ENCODE results near the gene PSAP. TPM values are rescaled to one million over a fixed set of nuclear protein-coding genes. Genes with fewer than 3 reads are reported as not detected.

The PSAP gene
- total RNA-seq, 1 donor from 2014 or later, result 210 TPM

DNA sequence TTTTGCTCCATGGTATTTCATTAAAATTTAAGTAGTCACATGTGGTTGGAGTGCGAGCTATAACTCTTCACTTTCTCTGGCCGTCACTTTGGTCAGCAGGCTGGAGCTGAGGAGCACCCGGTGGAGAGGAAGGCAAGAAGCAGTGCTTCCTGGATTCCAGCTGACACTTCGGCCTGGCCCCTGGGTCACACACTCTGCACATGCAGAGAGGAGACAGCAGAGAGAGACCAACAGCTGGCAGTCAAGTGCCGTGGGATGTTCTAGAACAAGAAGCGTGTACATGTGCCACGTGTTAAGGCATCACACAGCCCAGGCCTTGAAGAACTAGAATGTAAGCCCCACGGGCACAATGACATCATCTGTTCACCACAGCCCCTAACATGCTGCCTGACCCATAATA lies 30.1 kb downstream of the PSAP start:
- ChIA-PET POLR2A (interaction anchor here (0.7 to 1.4 kb wide), 2 partner anchors 47 to 120 kb away, joined by 3 to 9 read pairs; no protein-coding TSS in a partner anchor), CTCF (no interaction called here)
- no peak overlapping the region for H3K27ac Mint-ChIP-seq
- H3K27me3 Mint-ChIP-seq, result no peaks in the 10 kb centered on the region
- no peak for ATAC-seq (ENCODE audit: low read depth)
- no peak for DNase-seq
- H3K9me3 Mint-ChIP-seq, result no peaks in the 10 kb centered on the region
- TF ChIP-seq, protein P1, sequence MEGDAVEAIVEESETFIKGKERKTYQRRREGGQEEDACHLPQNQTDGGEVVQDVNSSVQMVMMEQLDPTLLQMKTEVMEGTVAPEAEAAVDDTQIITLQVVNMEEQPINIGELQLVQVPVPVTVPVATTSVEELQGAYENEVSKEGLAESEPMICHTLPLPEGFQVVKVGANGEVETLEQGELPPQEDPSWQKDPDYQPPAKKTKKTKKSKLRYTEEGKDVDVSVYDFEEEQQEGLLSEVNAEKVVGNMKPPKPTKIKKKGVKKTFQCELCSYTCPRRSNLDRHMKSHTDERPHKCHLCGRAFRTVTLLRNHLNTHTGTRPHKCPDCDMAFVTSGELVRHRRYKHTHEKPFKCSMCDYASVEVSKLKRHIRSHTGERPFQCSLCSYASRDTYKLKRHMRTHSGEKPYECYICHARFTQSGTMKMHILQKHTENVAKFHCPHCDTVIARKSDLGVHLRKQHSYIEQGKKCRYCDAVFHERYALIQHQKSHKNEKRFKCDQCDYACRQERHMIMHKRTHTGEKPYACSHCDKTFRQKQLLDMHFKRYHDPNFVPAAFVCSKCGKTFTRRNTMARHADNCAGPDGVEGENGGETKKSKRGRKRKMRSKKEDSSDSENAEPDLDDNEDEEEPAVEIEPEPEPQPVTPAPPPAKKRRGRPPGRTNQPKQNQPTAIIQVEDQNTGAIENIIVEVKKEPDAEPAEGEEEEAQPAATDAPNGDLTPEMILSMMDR (IDR thresholded peaks at IDR 0.05), result no peak
- H3K4me1 Mint-ChIP-seq, result no peaks in the 10 kb centered on the region
- no peak overlapping the region for H3K4me3 Mint-ChIP-seq
- intact Hi-C loops (cut with micrococcal nuclease), result no loop called here
- peaks cover 96% of the 10 kb centered on the region for H3K36me3 Mint-ChIP-seq (ENCODE audit: low read depth)

DNA sequence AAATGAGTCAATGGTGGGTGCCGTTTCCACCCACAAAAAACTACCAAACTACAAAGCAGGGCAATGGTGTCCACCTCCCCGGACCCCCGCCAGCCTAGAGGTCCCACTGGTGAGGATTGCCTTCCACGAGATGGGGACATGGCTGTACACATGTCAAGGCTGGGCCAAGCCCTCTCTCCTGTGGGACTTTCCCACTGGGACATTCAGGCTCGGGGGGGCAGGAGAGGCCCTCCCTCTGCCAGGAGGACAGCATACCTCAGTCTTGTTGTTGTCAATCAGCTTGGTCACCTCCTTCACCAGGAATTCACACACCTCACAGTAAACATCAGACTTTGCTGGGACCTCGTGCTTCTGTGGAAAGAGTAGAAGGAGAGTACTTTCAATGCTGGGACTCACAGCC lies 31.1 kb downstream of the PSAP start:
- no peak for DNase-seq
- intact Hi-C loops (cut with micrococcal nuclease), result no loop called here
- H3K27me3 Mint-ChIP-seq, result no peaks in the 10 kb centered on the region
- ChIA-PET POLR2A (no interaction called here), CTCF (no interaction called here)
- no peaks in the 10 kb centered on the region for H3K9me3 Mint-ChIP-seq
- H3K36me3 Mint-ChIP-seq (ENCODE audit: low read depth), result peaks cover 95% of the 10 kb centered on the region
- H3K4me3 Mint-ChIP-seq, result no peak overlapping the region
- TF ChIP-seq, protein P1 (IDR thresholded peaks at IDR 0.05), result no peak
- H3K27ac Mint-ChIP-seq, result no peak overlapping the region
- H3K4me1 Mint-ChIP-seq, result no peaks in the 10 kb centered on the region
- ATAC-seq (ENCODE audit: low read depth), result no peak

DNA sequence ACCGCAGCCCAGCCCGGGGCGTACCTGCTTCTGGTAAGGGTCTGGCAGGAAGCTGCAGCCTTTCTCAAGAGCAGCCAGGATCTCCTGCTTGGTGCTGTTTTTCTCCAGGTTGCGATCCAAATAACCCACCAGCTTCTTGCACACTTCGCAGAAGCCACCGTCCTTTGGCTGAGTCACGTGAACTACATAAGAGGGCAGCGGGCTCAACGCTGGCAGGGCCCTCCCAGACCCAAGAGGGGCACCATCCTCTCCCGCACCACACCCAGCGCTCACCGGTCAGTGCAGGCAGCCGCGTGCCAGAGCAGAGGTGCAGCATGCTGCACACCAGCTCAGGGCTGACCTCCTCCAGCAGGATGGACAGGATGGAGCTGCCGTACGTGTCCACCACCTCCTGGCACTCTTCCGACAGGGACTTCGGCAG lies 31.6 kb downstream of the PSAP start:
- no peaks in the 10 kb centered on the region for H3K9me3 Mint-ChIP-seq
- TF ChIP-seq, protein P1 (IDR thresholded peaks at IDR 0.05), result no peak
- no peaks in the 10 kb centered on the region for H3K4me1 Mint-ChIP-seq
- H3K27me3 Mint-ChIP-seq, result no peaks in the 10 kb centered on the region
- no peak overlapping the region for H3K4me3 Mint-ChIP-seq
- CTCF ChIA-PET, result interaction anchor here (3.0 kb wide), 1 partner anchor 77 kb away, joined by 9 read pairs; no protein-coding TSS in a partner anchor
- POLR2A ChIA-PET, result interaction anchor here (1.0 kb wide), 1 partner anchor 46 kb away, joined by 3 read pairs; the partner anchor contains the start of gene VSIR
- no peak for DNase-seq
- intact Hi-C loops (cut with micrococcal nuclease), result no loop called here
- peaks cover 92% of the 10 kb centered on the region for H3K36me3 Mint-ChIP-seq (ENCODE audit: low read depth)
- ATAC-seq (ENCODE audit: low read depth), result no peak
- H3K27ac Mint-ChIP-seq, result no peak overlapping the region

DNA sequence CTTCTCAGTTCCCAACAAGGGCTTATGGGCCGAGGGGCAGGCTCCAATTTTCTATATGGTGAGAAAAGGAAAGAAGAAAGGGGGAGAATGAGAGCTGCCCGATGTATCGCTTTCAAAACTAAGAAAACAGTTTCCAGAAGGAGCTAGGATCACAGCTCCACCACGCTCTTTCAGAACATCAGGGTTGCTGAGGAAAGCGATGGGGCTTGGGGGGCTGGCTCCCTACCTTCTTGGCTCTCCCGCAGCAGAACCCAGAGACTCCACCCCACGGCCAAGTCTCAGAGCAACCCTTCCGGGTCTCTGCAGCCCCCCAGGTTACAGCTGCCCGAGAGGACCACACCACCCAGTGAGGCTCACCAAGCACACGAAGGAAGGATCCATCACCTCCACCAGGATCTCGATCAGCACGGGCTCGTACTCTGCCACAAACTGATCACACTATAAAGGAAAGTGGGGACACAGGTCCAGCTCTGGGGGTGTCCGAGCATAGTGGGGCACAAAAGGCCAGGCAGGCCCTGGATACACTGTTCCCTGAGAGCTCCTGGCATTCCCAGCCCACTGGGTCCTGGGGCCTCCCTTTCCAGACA lies 32.3 kb downstream of the PSAP start:
- no peaks in the 10 kb centered on the region for H3K27me3 Mint-ChIP-seq
- no peaks in the 10 kb centered on the region for H3K9me3 Mint-ChIP-seq
- ChIA-PET CTCF (interaction anchor here (3.0 kb wide), 1 partner anchor 78 kb away, joined by 9 read pairs; no protein-coding TSS in a partner anchor), POLR2A (interaction anchor here (0.6 to 1.0 kb wide), 3 partner anchors 45 to 527 kb away, joined by 3 to 11 read pairs (median 3); partner anchors contain the start of gene VSIR)
- ATAC-seq (ENCODE audit: low read depth), result no peak
- H3K27ac Mint-ChIP-seq, result no peak overlapping the region
- no peak for DNase-seq
- no peaks in the 10 kb centered on the region for H3K4me1 Mint-ChIP-seq
- no peak overlapping the region for H3K4me3 Mint-ChIP-seq
- intact Hi-C loops (cut with micrococcal nuclease), result no loop called here
- peaks cover 88% of the 10 kb centered on the region for H3K36me3 Mint-ChIP-seq (ENCODE audit: low read depth)
- TF ChIP-seq, protein P1 (IDR thresholded peaks at IDR 0.05), result no peak

DNA sequence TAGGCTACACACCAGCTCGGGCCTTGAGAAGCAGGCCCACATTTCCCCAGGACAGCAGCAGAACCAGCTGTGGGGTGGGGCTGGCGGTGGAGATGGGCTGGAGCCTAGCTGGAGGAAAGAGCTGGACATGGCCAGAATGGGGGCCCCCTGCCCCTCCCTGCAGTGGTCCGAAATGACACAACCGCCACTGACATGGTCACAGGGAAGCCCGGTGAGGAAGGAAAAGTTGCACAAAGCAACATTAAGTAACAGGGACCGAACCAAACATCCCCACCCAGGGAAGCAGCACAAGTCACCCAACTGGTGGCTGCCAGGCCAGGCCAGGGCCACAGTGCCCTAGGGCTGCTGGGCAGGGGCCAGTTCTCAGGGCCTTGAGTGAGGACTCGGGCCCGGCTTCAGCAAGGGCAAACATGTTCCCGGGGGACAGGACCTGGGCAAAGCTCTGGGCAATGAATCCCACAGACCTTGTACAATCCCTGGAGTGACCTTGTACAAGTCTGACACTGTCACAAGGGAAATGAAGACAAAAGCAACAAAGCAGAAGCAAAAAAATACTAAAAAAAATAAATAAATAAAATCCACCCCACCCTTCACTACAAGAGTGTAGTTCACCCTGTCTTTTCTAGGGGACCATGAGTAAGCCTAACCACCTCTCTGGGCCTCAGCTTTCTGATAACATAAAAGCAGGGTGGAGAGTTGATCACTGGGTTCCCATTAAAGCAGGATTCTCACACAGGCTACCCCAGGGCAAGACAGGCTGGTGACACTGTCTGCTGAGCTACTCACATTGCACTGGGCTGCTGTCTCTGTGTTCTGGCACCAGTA lies 33.0 kb downstream of the PSAP start:
- Mint-ChIP-seq H3K27ac (no peak overlapping the region), H3K4me1 (peaks cover 2% of the 10 kb centered on the region), H3K9me3 (no peaks in the 10 kb centered on the region), H3K36me3 (ENCODE audit: low read depth) (peaks cover 81% of the 10 kb centered on the region), H3K27me3 (no peaks in the 10 kb centered on the region), H3K4me3 (no peak overlapping the region)
- DNase-seq (no peak), ATAC-seq (ENCODE audit: low read depth) (no peak)
- intact Hi-C loops (cut with micrococcal nuclease), result no loop called here
- CTCF ChIA-PET, result interaction anchor here (3.0 kb wide), 1 partner anchor 78 kb away, joined by 9 read pairs; no protein-coding TSS in a partner anchor
- TF ChIP-seq, protein P1 (IDR thresholded peaks at IDR 0.05), result no peak
- POLR2A ChIA-PET, result interaction anchor here (0.5 to 0.7 kb wide), 3 partner anchors 53 to 527 kb away, joined by 3 to 11 read pairs (median 3); no protein-coding TSS in a partner anchor

Data from activated B cell treated with CpG ODN at 0.5 μM for 24 hours (primary cell).